Measurements from ENCODE around the gene MED8. TPM values are rescaled to one million over a fixed set of nuclear protein-coding genes. Genes with fewer than 3 reads are reported as not detected.

The MED8 gene
- total and polyA plus RNA-seq, 9 of the 15 experiments (the other 6 are each of a cell fraction or from before 2014, with no cell fraction given): 23.0 to 120 (median 56.4) TPM

GRCh38 chr1:43344267-43344850, 45.2 kb downstream of the MED8 start (continued):
- TF ChIP-seq BACH1 (tag; IDR thresholded peaks at IDR 0.05): no peak
- TF ChIP-seq SAP30 (IDR thresholded peaks at IDR 0.05; ENCODE audit: borderline replicate concordance, insufficient read depth, low read depth, low read length, poor library complexity, severe bottlenecking): no peak
- TF ChIP-seq TCF3 (CRISPR knock-in tag; IDR thresholded peaks at IDR 0.05): peak; percentile 72
- TF ChIP-seq ZFP91 (CRISPR knock-in tag; IDR thresholded peaks at IDR 0.05): no peak
- no peak for TF ChIP-seq ETS2 (tag; IDR thresholded peaks at IDR 0.05; ENCODE audit: borderline replicate concordance, poor library complexity, severe bottlenecking)
- TF ChIP-seq TEAD4 (IDR thresholded peaks at IDR 0.05; ENCODE audit: low read length): no peak
- TF ChIP-seq TEAD4 (CRISPR knock-in tag; IDR thresholded peaks at IDR 0.05; ENCODE audit: borderline replicate concordance): no peak
- TF ChIP-seq DMBX1 (CRISPR knock-in tag; IDR thresholded peaks at IDR 0.05; ENCODE audit: borderline replicate concordance): no peak
- TF ChIP-seq C11orf30 (IDR thresholded peaks at IDR 0.05; ENCODE audit: low read depth): no peak
- TF ChIP-seq MTA2 (IDR thresholded peaks at IDR 0.05; ENCODE audit: low read depth): peak; percentile 17; the same call in 1 of the 2 replicates
- no peak for TF ChIP-seq RREB1 (CRISPR knock-in tag; IDR thresholded peaks at IDR 0.05)
- TF ChIP-seq ZNF121 (CRISPR knock-in tag; conservative IDR thresholded peaks at IDR 0.05): no peak
- TF ChIP-seq SRSF7 (optimal IDR thresholded peaks at IDR 0.05; ENCODE audit: low read depth, low read length): no peak
- no peak for TF ChIP-seq NCOA4 (IDR thresholded peaks at IDR 0.05; ENCODE audit: partially characterized antibody)
- peak; percentile 75 for TF ChIP-seq ARID1B (IDR thresholded peaks at IDR 0.05)
- TF ChIP-seq HEY1 (CRISPR knock-in tag; IDR thresholded peaks at IDR 0.05; ENCODE audit: borderline replicate concordance): no peak
- peak; percentile 83 for TF ChIP-seq CBFA2T3 (IDR thresholded peaks at IDR 0.05)
